SJSA1 (cell line): ENCODE data around the gene INPP5A. TPM values are rescaled to one million over a fixed set of nuclear protein-coding genes. Genes with fewer than 3 reads are reported as not detected.

Experiments used
- DNase-seq, 2 experiments: peaks; one replicate each; pipeline ENCODE4 v3.0.0-alpha.2; 2015 to 2020; ENCODE audit warnings: low spot score in 2 of 2, low read depth in 1 of 2
- H3K27ac ChIP-seq: fragments of 250-450 bp; sonication (Bioruptor Pico); 2 replicates; pipeline ENCODE4 v1.5.1; 2020; ENCODE audit warnings: mild to moderate bottlenecking, moderate library complexity
- H3K27me3 ChIP-seq: fragments of 250-450 bp; sonication (Bioruptor Pico); replicated peaks from 2 replicates; pipeline ENCODE4 v1.5.1; 2020; ENCODE audit warnings: mild to moderate bottlenecking, moderate library complexity
- H3K36me3 ChIP-seq: fragments of 250-450 bp; sonication (Bioruptor Pico); 2 replicates; pipeline ENCODE4 v1.5.1; 2020; ENCODE audit warnings: mild to moderate bottlenecking
- H3K4me1 ChIP-seq: fragments of 250-450 bp; sonication (Bioruptor Pico); replicated peaks from 2 replicates; pipeline ENCODE4 v1.6.1; 2021; ENCODE audit warnings: mild to moderate bottlenecking
- H3K4me3 ChIP-seq: fragments of 250-450 bp; sonication (Bioruptor Pico); 2 replicates; pipeline ENCODE4 v1.5.1; 2020; ENCODE audit warnings: mild to moderate bottlenecking
- H3K9me3 ChIP-seq: fragments of 250-450 bp; sonication (Bioruptor Pico); replicated peaks from 2 replicates; pipeline ENCODE4 v1.5.1; 2020; ENCODE audit warnings: mild to moderate bottlenecking
- total RNA-seq: library from RNA; depleted of rRNA; stranded (reverse); fragments of >200 nt; shearing (Covaris generic); gene quantifications from 2 replicates; pipeline ENCODE4 v1.2.3, GENCODE V29; 2014

Gene INPP5A
- total RNA-seq, 1 experiment from 2014 or later: 56.8 TPM

DNA sequence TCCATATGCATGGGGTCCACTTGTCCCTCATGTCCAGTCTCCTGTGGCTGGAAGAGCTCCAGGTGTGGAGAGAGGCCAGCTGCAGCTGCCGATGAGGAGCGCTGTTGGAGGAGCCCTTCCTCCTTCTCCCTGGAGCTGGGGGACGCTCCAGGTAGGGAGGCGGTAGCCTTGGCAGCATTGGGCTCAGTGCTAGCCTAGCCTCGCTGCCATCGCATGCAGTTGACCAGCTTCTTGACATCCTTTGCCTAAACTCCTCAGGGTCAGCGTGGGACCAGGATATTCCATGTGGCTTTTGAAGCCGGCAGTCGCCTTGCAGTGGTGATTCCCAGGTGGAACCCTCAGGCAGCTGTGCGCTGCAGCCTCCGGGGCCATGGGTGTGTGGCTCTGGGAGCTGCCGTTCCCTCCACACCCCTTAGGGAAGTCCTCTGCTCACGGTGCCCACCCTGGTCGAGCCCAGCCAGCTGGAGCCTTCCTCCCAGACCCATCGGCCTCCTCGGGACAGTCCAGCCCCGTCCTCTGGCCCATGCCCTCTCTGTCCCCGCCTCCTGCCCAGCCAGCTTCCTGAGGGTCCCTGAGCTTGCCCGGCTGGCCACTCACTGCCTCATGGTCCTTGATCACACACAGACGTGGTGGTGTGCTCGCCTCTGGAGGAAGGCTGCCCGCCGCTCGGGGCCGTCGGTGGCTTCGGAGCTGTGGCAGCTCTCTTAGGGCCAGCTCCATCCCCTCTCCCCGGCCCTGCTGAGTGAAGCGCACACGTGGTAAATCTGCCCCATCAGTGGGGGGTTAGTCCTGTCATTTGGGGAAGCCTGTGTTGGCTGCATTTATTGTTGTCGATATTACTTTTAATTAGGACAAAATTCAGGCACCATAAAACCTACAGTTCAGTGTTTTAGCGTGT, 21.2 kb downstream of the INPP5A start:
- H3K9me3 ChIP-seq: no peaks in the 10 kb centered on the region
- H3K27ac ChIP-seq: no peak overlapping the region
- no peaks in the 10 kb centered on the region for H3K36me3 ChIP-seq
- H3K4me1 ChIP-seq: no peaks in the 10 kb centered on the region
- no peaks in the 10 kb centered on the region for H3K27me3 ChIP-seq
- no peak overlapping the region for H3K4me3 ChIP-seq
- DNase-seq: no peak

DNA sequence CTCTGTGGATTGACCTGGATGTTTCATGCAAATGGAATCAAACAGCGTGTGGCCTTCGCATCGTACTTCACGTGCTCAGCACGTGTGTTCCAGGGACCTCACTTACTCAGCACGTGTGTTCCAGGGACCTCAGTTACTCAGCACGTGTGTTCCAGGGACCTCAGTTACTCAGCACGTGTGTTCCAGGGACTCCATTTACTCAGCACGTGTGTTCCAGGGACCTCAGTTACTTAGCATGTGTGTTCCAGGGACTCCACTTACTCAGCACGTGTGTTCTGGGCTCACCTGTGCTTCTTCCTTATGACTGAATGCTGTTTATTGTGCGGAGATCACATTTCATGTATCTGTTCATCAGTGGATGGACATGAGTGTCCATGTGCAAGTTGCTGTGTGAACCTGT, 22.0 kb downstream of the INPP5A start:
- no peaks in the 10 kb centered on the region for H3K36me3 ChIP-seq
- no peaks in the 10 kb centered on the region for H3K27me3 ChIP-seq
- H3K4me1 ChIP-seq: no peaks in the 10 kb centered on the region
- DNase-seq: no peak
- H3K9me3 ChIP-seq: no peaks in the 10 kb centered on the region
- no peak overlapping the region for H3K27ac ChIP-seq
- no peak overlapping the region for H3K4me3 ChIP-seq

DNA sequence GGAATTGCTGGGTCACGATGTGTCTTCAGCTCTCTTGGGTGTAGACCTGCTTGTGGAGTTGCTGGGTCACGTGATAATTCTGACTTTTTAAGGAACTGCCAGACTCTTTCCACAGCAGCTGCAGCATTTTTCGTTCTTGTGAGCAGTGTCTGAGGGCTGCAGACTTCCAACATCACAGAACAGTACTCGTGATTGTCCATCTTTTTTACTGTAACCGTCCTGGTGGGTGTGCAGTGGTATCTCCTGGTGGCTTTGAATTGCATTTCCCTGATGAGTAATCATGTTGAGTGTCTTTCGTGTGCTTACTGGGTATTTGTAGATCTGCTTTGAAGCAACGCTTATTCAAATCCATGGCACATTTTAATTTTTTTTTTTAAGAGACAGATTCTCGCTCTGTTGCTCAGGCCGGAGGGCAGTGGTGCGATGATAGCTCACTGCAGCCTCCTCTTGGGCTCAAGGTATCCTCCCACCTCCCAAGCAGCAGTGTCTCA, 22.7 kb downstream of the INPP5A start:
- Histone ChIP-seq H3K9me3 (no peaks in the 10 kb centered on the region), H3K27ac (no peak overlapping the region), H3K4me3 (no peak overlapping the region), H3K36me3 (no peaks in the 10 kb centered on the region), H3K27me3 (no peaks in the 10 kb centered on the region), H3K4me1 (no peaks in the 10 kb centered on the region)
- no peak for DNase-seq

DNA sequence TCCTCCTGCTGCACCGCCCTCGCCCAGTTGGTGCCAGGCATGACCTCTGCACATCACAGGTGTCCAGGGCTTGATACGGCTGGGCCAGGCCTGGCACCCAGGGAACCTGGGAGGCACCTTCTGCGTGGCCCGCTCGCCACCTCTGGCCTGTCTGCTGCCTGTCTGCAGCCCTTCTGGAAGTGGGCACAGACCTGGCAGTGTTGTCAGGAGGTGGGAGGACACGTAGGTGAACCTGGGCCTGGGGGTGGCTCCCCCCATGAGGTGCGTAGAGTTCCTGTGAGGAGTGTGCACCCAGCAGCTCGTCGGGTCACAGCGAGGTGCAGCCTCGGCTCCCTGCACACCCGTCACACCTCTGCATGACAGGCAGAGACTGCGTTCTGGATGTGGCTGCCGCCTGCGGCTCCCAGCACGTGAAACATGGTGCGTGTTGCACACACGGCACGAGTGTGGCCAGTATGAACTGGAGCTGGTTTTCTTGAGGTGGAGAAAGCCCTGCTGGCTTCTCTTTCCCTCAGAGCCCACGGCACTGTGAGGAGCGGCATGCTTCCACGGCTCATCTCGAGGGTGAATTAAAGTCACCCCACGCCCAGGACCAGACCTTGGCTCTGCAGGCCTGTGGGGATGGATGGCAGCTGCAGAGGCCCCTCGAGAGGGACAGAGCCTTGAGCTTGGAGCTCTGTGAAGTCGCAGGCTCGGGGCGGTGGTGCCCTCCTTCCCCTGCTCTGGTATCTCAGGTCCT, 24.8 kb downstream of the INPP5A start:
- Histone ChIP-seq H3K36me3 (no peaks in the 10 kb centered on the region), H3K9me3 (no peaks in the 10 kb centered on the region), H3K4me1 (peaks cover 6% of the 10 kb centered on the region), H3K4me3 (no peak overlapping the region), H3K27me3 (no peaks in the 10 kb centered on the region), H3K27ac (no peak overlapping the region)
- no peak for DNase-seq

DNA sequence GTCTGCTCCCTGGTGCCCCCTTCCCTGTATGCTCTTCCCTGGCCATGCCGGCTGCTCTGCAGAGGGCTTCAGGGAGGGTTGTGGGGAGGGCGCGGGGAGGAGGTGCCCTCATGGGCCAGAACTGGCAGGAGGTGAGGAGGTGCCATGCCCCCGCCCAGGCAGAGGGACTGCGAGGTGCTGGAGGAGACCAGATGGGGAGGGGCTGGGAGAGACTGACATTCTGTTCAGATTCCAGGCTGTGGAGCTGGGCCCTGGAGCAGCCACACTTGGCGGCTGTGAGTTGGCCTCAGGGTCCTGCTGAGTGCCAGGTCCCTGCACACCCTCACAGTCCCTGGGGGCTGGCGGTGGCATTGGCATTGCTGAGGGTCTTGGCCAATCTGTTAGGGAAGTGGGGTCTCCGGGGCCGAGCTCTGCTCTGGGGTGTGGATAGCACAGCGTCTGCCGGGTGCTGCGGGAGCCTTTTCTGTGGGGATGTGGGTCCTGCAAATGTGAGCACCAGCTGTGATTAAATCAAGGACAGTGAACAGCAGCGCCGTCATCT, 25.4 kb downstream of the INPP5A start:
- peaks cover 6% of the 10 kb centered on the region for H3K4me1 ChIP-seq
- no peak for DNase-seq
- H3K27me3 ChIP-seq: no peaks in the 10 kb centered on the region
- no peaks in the 10 kb centered on the region for H3K9me3 ChIP-seq
- no peak overlapping the region for H3K27ac ChIP-seq
- H3K4me3 ChIP-seq: no peak overlapping the region
- no peaks in the 10 kb centered on the region for H3K36me3 ChIP-seq

DNA sequence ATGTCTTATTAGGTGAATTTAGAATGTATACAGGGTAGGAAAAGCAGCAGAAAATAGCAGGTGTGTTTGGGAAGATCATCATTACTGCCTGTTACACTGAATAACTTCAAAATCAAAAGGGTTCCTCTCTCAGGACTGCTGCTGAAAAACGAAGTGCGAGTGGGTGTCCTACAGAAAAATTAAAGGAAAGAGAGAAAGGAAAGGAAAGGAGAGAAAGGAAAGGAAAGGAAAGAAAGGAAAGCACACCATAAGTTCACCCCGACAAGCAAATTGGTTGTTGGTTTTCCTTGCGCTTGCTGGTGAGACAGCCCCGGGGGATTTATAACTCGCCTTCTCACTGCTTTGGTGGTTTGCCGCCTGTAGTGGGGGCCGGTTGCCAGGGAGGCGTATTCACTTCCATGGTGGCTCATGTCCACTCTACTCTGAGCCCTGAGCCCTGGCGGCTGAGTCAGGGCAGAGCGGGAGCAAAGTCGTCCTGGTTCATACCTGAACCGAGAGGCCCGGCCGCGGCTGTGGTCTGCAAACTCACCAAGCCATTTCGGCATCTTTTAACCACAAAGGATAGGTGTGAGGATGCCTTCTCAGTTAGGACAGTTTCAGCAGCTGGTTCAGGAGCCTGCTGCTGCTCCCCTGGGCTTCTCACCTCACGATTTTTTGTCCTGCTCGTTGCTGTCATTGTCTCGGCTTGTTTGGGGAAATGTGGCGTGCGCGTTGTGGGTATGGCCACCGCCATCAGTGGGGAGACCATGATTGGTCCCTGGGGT, 26.1 kb downstream of the INPP5A start:
- H3K36me3 ChIP-seq: no peaks in the 10 kb centered on the region
- DNase-seq: no peak
- no peak overlapping the region for H3K27ac ChIP-seq
- H3K4me1 ChIP-seq: peaks cover 6% of the 10 kb centered on the region
- H3K27me3 ChIP-seq: no peaks in the 10 kb centered on the region
- H3K9me3 ChIP-seq: no peaks in the 10 kb centered on the region
- H3K4me3 ChIP-seq: no peak overlapping the region

DNA sequence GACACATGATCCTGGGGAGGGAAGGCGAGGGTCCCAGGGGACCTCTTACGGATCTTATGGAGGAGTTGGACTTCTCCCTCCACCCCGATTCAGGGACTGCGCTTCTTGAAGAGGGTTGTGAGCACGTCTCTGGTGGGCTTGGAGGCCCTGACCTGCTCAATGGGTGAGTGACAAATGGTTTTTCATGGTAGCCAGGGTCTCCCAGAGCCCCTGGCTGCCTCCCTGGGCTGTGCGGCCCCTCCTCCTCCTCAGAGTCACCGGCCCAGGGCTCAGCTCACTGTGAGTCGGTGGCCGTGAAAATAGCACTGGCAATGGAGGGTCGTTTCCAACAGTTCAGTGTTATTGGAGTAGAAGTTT, 26.6 kb downstream of the INPP5A start:
- H3K4me1 ChIP-seq: peaks cover 6% of the 10 kb centered on the region
- DNase-seq: no peak
- no peaks in the 10 kb centered on the region for H3K9me3 ChIP-seq

DNA sequence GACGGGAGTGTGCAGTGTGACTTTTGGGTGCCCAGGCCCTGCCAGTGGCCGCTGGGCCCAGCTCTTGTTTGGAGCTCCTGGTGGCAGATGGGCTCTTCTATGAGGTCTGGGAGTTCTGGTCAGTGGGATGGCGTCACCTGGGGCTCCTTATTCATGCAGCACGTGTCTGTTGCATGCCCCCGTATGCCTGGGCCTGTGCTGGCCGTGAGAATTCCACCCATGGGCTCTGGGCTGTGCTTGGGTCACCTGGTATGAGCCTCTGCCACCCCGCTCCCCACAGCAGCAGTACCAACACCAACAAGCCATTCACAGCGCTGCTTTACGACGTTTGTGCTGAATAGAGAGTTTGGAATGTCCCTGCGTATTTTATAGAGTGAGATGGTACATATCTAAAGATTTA, 27.1 kb downstream of the INPP5A start:
- H3K36me3 ChIP-seq: no peaks in the 10 kb centered on the region
- H3K4me3 ChIP-seq: no peak overlapping the region
- no peak overlapping the region for H3K27ac ChIP-seq
- H3K9me3 ChIP-seq: no peaks in the 10 kb centered on the region
- H3K4me1 ChIP-seq: peaks cover 6% of the 10 kb centered on the region
- DNase-seq: no peak
- no peaks in the 10 kb centered on the region for H3K27me3 ChIP-seq

More for the DNA sequence above, 26.6 kb downstream of the INPP5A start:
- Histone ChIP-seq H3K4me3 (no peak overlapping the region), H3K36me3 (no peaks in the 10 kb centered on the region), H3K27me3 (no peaks in the 10 kb centered on the region), H3K27ac (no peak overlapping the region)

DNA sequence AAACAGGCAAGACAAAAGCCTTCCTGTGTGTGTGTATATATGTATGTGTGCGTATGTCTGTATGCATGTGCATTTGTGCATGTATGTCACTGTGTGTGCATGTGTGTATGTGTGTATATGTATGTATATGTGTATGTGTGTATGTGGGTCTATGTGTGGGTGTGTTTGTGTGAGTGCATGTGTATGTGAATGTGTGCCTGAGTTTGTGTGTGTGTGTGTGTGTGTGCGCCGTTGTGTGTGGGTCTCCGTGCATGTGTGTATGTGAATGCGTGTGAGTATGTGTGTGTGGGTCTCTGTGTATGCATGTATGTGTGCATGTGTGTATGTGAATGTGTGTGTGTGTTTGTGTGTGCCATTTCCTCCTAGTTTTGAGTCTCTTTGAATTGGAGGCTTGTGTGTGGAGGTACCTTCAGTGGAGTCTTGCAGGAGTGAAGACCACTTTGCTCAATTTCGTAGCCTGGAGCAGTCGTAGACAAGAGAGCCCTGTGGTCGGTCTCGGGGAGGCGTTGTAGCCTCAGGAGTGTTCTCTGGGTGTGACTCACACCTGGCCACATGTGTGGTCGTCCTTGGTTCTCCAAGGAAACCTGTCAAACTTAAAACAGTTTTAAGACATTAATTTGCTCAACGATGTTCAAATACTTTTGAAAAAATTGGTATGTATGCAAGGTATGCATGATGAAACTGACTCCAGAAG, 28.1 kb downstream of the INPP5A start:
- no peaks in the 10 kb centered on the region for H3K27me3 ChIP-seq
- H3K36me3 ChIP-seq: no peaks in the 10 kb centered on the region
- H3K4me1 ChIP-seq: peaks cover 6% of the 10 kb centered on the region
- H3K4me3 ChIP-seq: no peak overlapping the region
- H3K27ac ChIP-seq: no peak overlapping the region
- DNase-seq: no peak
- no peaks in the 10 kb centered on the region for H3K9me3 ChIP-seq

DNA sequence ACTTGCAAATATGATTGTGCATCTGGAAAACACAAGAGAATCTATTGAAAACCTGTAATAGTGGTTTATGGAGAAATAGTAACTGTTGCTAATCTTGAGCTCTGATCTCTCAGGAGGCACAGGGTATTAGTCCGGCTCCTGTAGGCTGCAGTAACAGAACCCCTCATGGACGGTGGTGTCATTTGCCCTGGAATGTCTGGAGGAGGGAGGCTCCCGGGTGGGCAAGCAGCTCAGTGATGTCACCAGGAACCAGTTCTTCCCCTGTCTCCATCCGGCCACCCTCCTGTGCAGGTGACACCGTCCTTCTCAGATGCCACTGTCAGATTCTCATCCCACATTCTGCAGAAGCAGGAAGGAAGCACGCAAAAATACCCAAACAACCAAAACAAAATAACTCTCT, 29.3 kb downstream of the INPP5A start:
- Histone ChIP-seq H3K27me3 (no peaks in the 10 kb centered on the region), H3K36me3 (no peaks in the 10 kb centered on the region), H3K9me3 (no peaks in the 10 kb centered on the region), H3K4me3 (no peak overlapping the region), H3K27ac (no peak overlapping the region), H3K4me1 (peaks cover 18% of the 10 kb centered on the region)
- no peak for DNase-seq

DNA sequence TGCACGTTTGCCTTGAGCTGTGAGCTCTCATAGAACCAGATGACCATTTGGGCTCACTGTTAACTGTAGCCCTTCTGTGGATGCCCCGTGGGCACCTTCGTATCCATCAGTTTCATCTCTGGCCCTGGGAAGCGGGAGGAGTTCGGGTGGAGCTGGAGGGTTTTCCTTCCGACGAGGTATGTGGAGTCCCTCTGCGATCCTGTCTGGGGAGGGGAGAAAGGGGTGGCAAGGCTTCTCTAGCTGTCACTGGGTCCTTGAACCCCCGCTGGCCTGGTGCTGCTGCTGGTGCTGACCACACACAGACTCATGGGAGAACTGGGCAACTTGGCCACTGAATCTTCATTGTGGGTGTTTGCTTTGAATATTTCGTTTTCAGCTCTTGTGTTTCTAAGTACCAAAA, 32.7 kb downstream of the INPP5A start:
- Histone ChIP-seq H3K36me3 (no peaks in the 10 kb centered on the region), H3K27me3 (no peaks in the 10 kb centered on the region), H3K4me1 (peaks cover 33% of the 10 kb centered on the region), H3K9me3 (no peaks in the 10 kb centered on the region), H3K27ac (no peak overlapping the region), H3K4me3 (no peak overlapping the region)
- no peak for DNase-seq

DNA sequence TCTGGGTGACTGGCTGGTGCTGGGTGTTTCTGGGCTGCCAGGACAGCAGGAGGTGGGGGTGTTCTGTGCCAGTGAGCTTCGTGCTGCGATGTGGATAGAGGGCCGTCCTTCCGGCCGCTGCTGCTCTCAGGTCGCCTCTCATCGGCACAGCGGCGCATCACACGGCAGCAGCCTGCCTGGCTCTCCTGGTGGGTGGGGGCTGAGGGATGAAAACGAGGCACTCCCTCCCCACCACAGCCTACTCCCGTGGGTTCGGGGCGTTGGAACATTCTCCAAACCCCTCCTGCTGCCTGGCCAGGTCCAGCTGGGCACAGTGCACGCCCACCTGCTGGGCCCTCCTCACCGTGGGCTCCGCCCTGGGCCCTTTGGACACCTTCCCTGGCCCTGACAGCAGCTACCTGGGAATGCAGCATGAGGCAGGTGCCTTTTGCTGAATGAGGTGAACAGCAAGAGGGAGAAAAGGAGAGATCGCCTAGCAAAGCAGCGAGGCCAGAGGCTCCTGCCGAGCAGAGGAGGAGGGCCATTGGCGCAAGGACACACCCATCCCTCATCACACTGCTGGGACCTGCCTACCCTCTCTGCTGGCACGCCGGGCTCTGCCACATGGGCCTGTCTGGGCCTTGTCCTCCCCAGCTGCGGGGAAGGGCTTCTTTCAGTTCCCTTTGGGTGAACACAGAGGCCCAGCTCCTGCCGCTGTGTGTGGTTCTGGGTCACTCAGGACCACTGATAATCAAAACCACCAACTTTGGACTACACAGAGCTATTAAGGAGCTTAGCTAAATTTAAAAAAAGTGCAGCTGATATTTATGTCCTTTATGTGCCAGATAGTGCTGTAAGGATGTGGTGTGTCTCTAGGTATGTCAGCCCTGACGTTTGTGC, 33.4 kb downstream of the INPP5A start:
- Histone ChIP-seq H3K9me3 (no peaks in the 10 kb centered on the region), H3K4me1 (peaks cover 34% of the 10 kb centered on the region), H3K27me3 (no peaks in the 10 kb centered on the region), H3K36me3 (no peaks in the 10 kb centered on the region), H3K27ac (no peak overlapping the region), H3K4me3 (no peak overlapping the region)
- no peak for DNase-seq
